ENCODE measurements around the gene GIMAP8. TPM values are rescaled to one million over a fixed set of nuclear protein-coding genes. Genes with fewer than 3 reads are reported as not detected.

Gene GIMAP8
- total RNA-seq, 1 experiment from 2014 or later: 0.10 TPM

GRCh38 chr7:150412518-150413488 lies 37.6 kb upstream of the GIMAP8 start:
- ChIA-PET CTCF (no interaction called here), POLR2A (no interaction called here)
- TF ChIP-seq TCF7L2 (IDR thresholded peaks at IDR 0.05; ENCODE audit: low read depth, low read length): no peak
- TF ChIP-seq, protein P1, sequence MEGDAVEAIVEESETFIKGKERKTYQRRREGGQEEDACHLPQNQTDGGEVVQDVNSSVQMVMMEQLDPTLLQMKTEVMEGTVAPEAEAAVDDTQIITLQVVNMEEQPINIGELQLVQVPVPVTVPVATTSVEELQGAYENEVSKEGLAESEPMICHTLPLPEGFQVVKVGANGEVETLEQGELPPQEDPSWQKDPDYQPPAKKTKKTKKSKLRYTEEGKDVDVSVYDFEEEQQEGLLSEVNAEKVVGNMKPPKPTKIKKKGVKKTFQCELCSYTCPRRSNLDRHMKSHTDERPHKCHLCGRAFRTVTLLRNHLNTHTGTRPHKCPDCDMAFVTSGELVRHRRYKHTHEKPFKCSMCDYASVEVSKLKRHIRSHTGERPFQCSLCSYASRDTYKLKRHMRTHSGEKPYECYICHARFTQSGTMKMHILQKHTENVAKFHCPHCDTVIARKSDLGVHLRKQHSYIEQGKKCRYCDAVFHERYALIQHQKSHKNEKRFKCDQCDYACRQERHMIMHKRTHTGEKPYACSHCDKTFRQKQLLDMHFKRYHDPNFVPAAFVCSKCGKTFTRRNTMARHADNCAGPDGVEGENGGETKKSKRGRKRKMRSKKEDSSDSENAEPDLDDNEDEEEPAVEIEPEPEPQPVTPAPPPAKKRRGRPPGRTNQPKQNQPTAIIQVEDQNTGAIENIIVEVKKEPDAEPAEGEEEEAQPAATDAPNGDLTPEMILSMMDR (IDR thresholded peaks at IDR 0.05): no peak
- Histone ChIP-seq H3K27ac (ENCODE audit: low read length) (no peak overlapping the region), H3K9me3 (ENCODE audit: control insufficient read depth, insufficient read depth, low read depth, low read length) (no peaks in the 10 kb centered on the region), H3K4me1 (ENCODE audit: control insufficient read depth, insufficient read depth, low read length) (no peaks in the 10 kb centered on the region), H3K36me3 (ENCODE audit: control insufficient read depth, insufficient read depth, low read length) (no peaks in the 10 kb centered on the region), H3K27me3 (ENCODE audit: control insufficient read depth, insufficient read depth, low read length) (no peaks in the 10 kb centered on the region), H3K4me3 (ENCODE audit: low read depth in 2 of 2, low read length in 2 of 2) (no peak overlapping the region)
- ATAC-seq (no peak), DNase-seq (ENCODE audit: low read depth, low spot score) (no peak)
- intact Hi-C loops (cut with micrococcal nuclease; ENCODE audit: unreplicated experiment) (no loop called here), in situ Hi-C loops (cut with HindIII; ENCODE audit: low pct_unique_long_range_greater_than_20kb, low sequenced_read_pairs) (no loop called here)
- no TSS peak for BruUV-seq (replicated peaks)

DNA sequence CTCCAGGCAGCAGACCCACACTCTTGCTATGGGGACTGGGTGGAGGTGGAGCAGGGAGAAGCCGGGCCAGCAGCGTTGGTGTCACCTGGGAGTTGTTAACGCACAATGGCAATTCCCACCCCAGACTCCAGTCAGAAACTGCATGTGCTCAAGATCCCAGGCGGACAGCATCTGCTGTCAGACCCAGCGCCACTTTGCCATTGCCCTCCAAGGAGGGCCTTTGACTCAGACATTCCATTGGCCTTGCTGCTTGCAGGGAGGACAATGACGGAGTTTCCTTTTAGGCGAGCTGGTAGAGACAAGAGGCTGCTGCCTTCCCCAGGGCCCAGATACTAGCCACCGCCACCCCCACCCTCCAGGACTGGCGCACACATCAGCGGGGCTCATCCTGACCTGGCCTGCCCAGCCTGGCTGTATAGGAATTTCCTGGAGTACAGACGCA lies 36.8 kb upstream of the GIMAP8 start:
- CTCF ChIA-PET: no interaction called here
- DNase-seq (ENCODE audit: low read depth, low spot score) (no peak), ATAC-seq (no peak)
- no peak overlapping the region for H3K27ac ChIP-seq (ENCODE audit: low read length)
- H3K4me1 ChIP-seq (ENCODE audit: control insufficient read depth, insufficient read depth, low read length): no peaks in the 10 kb centered on the region
- intact Hi-C loops (cut with micrococcal nuclease; ENCODE audit: unreplicated experiment) (no loop called here), in situ Hi-C loops (cut with HindIII; ENCODE audit: low pct_unique_long_range_greater_than_20kb, low sequenced_read_pairs) (no loop called here)
- no peaks in the 10 kb centered on the region for H3K27me3 ChIP-seq (ENCODE audit: control insufficient read depth, insufficient read depth, low read length)
- BruUV-seq (replicated peaks): no TSS peak
- TF ChIP-seq SIN3A (IDR thresholded peaks at IDR 0.05; ENCODE audit: borderline replicate concordance, insufficient read depth, low read depth, low read length): no peak
- TF ChIP-seq TCF7L2 (IDR thresholded peaks at IDR 0.05; ENCODE audit: low read depth, low read length): no peak
- no peak for TF ChIP-seq REST (IDR thresholded peaks at IDR 0.05; ENCODE audit: insufficient read depth in 1 of 2, low read depth in 2 of 2, low read length in 1 of 2)
- TF ChIP-seq POLR2AphosphoS5 (IDR thresholded peaks at IDR 0.05; ENCODE audit: low read depth, low read length): no peak
- TF ChIP-seq, protein P1 (IDR thresholded peaks at IDR 0.05): no peak
- POLR2A ChIA-PET: interaction anchor here (0.6 kb wide), 1 partner anchor 26 kb away, joined by 3 read pairs; no protein-coding TSS in a partner anchor
- no peak overlapping the region for H3K4me3 ChIP-seq (ENCODE audit: low read depth in 2 of 2, low read length in 2 of 2)
- no peaks in the 10 kb centered on the region for H3K36me3 ChIP-seq (ENCODE audit: control insufficient read depth, insufficient read depth, low read length)
- H3K9me3 ChIP-seq (ENCODE audit: control insufficient read depth, insufficient read depth, low read depth, low read length): no peaks in the 10 kb centered on the region
